Erythroblast (primary cell): ENCODE results near the gene DICER1.

Source experiments
- GATA1 ChIP-seq: IDR thresholded peaks from 2 replicates; pipeline ENCODE4 v1.6.1; 2011; ENCODE audit warnings: low read depth, mild to moderate bottlenecking, control low read depth, low read length, moderate library complexity
- POLR2A ChIP-seq: IDR thresholded peaks from 2 replicates; pipeline ENCODE4 v1.6.1; 2011; ENCODE audit warnings: mild to moderate bottlenecking, low read length

- TF ChIP-seq POLR2A (no peak), GATA1 (no peak)
These were observed 102.7 kb downstream of the DICER1 start for GRCh38 chr14:95054346-95055280.
